ENCODE measurements around the gene CPPED1.

The CPPED1 gene

DNA sequence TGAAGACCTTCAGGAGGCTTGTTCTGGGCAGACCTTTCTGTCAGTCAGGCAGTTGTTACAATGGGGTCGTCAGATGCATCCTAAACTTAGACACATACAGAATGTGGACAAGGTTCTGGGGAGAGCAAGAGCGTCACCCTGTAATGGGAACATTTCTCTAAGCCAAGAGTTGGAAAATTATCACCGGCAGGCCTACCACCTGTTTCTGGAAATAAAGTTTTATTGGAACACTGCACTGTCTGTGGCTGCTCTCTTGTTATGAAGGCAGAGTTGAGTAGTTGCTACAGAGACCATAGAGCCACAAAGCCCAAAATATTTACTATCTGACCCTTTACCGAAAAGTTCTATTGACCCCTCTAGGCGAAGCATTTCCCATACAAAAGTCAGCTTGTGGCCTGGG lies 106.2 kb downstream of the CPPED1 start:
- H3K4me3 ChIP-seq (ENCODE audit: low read depth, low read length): no peak overlapping the region
- no peak for DNase-seq (ENCODE audit: low read depth)
- no peak for TF ChIP-seq MYC (IDR thresholded peaks at IDR 0.05; ENCODE audit: low read depth, low read length)
- TF ChIP-seq, protein P1, sequence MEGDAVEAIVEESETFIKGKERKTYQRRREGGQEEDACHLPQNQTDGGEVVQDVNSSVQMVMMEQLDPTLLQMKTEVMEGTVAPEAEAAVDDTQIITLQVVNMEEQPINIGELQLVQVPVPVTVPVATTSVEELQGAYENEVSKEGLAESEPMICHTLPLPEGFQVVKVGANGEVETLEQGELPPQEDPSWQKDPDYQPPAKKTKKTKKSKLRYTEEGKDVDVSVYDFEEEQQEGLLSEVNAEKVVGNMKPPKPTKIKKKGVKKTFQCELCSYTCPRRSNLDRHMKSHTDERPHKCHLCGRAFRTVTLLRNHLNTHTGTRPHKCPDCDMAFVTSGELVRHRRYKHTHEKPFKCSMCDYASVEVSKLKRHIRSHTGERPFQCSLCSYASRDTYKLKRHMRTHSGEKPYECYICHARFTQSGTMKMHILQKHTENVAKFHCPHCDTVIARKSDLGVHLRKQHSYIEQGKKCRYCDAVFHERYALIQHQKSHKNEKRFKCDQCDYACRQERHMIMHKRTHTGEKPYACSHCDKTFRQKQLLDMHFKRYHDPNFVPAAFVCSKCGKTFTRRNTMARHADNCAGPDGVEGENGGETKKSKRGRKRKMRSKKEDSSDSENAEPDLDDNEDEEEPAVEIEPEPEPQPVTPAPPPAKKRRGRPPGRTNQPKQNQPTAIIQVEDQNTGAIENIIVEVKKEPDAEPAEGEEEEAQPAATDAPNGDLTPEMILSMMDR (IDR thresholded peaks at IDR 0.05; ENCODE audit: low read depth, low read length): no peak
- TF ChIP-seq, protein P2, sequence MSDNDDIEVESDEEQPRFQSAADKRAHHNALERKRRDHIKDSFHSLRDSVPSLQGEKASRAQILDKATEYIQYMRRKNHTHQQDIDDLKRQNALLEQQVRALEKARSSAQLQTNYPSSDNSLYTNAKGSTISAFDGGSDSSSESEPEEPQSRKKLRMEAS (IDR thresholded peaks at IDR 0.05; ENCODE audit: low read depth, low read length): no peak

DNA sequence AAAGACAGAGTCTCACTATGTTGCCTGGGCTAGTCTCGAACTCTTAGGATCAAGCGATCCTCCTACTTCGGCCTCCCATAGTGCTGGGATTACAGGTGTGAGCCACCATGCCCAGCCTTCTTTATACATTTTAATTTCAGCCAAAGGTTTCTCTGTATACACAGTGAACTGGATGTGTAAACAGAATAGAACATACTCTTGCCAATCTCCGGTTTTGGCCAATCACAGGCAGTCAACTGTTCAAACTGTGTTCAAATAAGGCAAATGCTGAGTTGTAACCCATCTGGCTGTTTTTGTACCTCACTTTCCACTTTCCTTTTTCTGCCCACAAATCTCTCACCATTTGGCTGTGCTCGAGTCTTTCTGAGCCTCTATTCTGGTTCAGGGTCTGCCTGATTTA lies 108.2 kb downstream of the CPPED1 start:
- no peak overlapping the region for H3K4me3 ChIP-seq (ENCODE audit: low read depth, low read length)
- TF ChIP-seq, protein P1 (IDR thresholded peaks at IDR 0.05; ENCODE audit: low read depth, low read length): no peak
- no peak for TF ChIP-seq MYC (IDR thresholded peaks at IDR 0.05; ENCODE audit: low read depth, low read length)
- TF ChIP-seq, protein P2 (IDR thresholded peaks at IDR 0.05; ENCODE audit: low read depth, low read length): no peak
- TF ChIP-seq POLR2A (IDR thresholded peaks at IDR 0.05; ENCODE audit: extremely low read depth, insufficient read length): no peak
- DNase-seq (ENCODE audit: low read depth): no peak

DNA sequence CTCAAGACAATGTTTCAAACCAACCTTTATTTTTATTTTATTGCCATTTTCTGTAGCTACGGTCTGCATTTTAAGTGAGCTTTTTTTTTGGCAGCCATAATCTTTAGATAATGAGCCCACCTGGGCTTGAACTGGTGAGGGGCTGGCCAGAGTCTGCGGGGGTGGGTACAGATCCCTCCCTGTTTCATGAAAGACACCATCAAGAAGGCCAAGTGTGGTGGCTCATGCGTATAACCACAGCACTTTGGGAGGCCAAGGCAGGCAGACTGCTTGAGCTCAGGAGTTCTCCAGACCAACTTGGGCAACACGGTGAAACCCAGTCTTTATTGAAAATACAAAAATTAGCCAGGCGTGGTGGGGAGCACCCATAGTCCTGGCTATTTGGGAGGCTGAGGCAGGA lies 113.7 kb downstream of the CPPED1 start:
- no peak for DNase-seq (ENCODE audit: low read depth)
- TF ChIP-seq MYC (IDR thresholded peaks at IDR 0.05; ENCODE audit: low read depth, low read length) (no peak), POLR2A (IDR thresholded peaks at IDR 0.05; ENCODE audit: extremely low read depth, insufficient read length) (no peak)
- TF ChIP-seq, protein P2 (IDR thresholded peaks at IDR 0.05; ENCODE audit: low read depth, low read length): no peak
- TF ChIP-seq, protein P1 (IDR thresholded peaks at IDR 0.05; ENCODE audit: low read depth, low read length): no peak
- H3K4me3 ChIP-seq (ENCODE audit: low read depth, low read length): no peak overlapping the region

DNA sequence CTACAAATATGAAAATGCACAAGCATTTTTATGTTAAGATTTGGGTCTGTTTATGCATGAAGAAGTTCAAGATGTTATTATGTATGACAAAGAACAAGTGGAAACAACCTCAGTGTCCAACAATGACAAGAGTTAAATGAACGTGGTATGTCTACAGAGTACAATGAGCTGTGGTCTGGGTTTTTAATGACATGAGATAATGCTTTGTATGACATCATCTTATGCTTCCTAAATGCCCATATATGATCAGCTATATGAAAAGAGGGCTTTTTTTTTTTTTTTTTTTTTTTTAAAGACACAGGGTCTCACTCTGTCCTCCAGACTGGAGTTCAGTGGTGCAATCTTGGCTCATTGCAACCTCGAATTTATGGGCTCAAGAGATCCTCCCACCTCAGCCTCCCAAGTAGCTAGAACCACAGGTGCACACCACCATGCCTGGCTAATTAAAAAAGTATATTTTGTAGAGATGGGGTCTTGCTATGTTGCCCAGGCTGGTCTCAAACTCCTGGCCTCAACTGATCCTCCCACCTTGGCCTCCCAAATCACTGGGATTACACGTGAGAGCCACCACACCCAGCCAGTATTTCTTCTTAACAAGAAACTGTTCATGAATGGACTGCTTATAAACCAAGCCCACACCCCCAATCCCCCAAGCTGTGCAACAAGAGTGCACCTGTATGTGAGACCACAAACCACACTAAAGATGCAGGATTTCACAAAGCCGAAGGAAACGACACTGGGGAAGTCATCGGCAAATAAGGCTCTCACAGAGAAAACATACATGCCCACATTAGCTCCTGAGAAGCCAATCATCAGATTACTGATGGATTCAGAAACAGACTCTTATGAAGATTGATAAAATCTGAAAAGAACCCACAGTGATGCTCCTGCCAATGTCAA lies 114.5 kb downstream of the CPPED1 start:
- no peak for DNase-seq (ENCODE audit: low read depth)
- no peak overlapping the region for H3K4me3 ChIP-seq (ENCODE audit: low read depth, low read length)
- TF ChIP-seq POLR2A (IDR thresholded peaks at IDR 0.05; ENCODE audit: extremely low read depth, insufficient read length): no peak
- no peak for TF ChIP-seq MYC (IDR thresholded peaks at IDR 0.05; ENCODE audit: low read depth, low read length)
- TF ChIP-seq, protein P2 (IDR thresholded peaks at IDR 0.05; ENCODE audit: low read depth, low read length): no peak
- TF ChIP-seq, protein P1 (IDR thresholded peaks at IDR 0.05; ENCODE audit: low read depth, low read length): no peak

DNA sequence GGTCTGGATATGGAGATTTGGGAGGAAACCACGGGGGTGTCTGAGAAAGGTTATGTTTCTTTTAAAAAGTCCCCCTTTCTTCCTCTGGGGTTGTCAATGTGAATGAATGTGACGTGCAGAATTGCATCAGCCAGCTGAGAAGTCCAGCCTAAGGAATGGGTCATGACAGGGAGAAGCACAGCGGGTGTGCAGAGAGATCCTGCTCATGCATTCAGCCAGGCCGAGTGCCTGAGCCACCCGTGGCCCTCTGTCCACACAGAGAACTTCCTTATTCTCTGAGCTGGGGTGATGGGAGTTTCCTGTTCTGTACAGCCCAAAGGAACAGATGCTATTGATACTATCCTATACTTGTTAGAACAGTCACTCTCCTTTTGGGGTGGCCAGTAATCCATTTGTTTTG lies 117.9 kb downstream of the CPPED1 start:
- H3K4me3 ChIP-seq (ENCODE audit: low read depth, low read length): no peak overlapping the region
- no peak for TF ChIP-seq POLR2A (IDR thresholded peaks at IDR 0.05; ENCODE audit: extremely low read depth, insufficient read length)
- TF ChIP-seq, protein P2 (IDR thresholded peaks at IDR 0.05; ENCODE audit: low read depth, low read length): no peak
- no peak for TF ChIP-seq MYC (IDR thresholded peaks at IDR 0.05; ENCODE audit: low read depth, low read length)
- TF ChIP-seq, protein P1 (IDR thresholded peaks at IDR 0.05; ENCODE audit: low read depth, low read length): no peak
- peak; percentile 18 for DNase-seq (ENCODE audit: low read depth)
